NCI-H2227 (cell line): ENCODE data around the gene TGFBR3.
A peak's percentile ranks its signal among the peaks of the same experiment; 100 is the strongest.
"Not testable (repeated sequence)": the region's sequence is repeated elsewhere in the genome, so short reads cannot be mapped to it uniquely, and the experiment has no call there.

ENCODE experiments used
- DNase-seq: peaks from one replicate; lab custom pipeline; 2025; ENCODE audit not compliant: unreplicated experiment; lab: John Stamatoyannopoulos, UW

Gene TGFBR3

DNA sequence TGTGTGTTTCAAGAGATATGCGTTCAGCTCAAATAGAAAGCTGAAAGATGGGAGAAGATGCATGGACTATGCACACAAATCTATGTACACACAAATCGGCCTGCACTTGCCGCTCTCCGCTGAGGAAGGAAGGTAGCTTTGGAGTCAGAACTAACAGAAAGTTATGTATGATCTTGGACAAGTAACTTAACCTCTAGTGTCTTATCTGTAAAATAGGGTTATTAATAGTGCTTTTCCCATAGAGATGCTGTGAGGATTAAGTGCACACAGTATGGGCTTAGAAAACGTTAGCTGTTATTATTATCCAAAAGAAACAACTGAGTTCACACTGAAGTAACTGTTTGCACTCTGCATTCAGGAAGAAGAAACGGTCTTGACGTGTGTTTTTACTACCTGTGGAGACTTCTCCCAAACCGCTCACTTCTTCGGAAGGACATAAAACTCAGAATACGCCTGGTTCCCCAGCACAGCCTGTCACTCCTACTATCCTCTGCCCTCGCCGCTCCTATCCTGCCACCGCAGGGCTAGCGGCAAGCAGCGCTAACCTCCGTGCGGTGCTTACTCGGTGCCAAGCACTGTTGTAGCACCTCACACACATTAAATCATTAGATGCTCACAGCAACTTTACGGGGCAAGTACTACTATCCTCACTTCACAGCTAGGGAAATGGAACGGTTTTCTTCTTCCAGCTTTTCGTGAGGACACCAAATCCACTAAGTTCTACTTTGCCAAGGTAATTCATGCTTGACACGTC lies 1.3 kb downstream of the TGFBR3 start:
- DNase-seq = peak; percentile 42

GRCh38 chr1:91883470-91883869 lies 2.5 kb downstream of the TGFBR3 start:
- peak; percentile 11 for DNase-seq

GRCh38 chr1:91881280-91881679 lies 4.7 kb downstream of the TGFBR3 start:
- no peak for DNase-seq

GRCh38 chr1:91879733-91880132 lies 6.2 kb downstream of the TGFBR3 start:
- no peak for DNase-seq

DNA sequence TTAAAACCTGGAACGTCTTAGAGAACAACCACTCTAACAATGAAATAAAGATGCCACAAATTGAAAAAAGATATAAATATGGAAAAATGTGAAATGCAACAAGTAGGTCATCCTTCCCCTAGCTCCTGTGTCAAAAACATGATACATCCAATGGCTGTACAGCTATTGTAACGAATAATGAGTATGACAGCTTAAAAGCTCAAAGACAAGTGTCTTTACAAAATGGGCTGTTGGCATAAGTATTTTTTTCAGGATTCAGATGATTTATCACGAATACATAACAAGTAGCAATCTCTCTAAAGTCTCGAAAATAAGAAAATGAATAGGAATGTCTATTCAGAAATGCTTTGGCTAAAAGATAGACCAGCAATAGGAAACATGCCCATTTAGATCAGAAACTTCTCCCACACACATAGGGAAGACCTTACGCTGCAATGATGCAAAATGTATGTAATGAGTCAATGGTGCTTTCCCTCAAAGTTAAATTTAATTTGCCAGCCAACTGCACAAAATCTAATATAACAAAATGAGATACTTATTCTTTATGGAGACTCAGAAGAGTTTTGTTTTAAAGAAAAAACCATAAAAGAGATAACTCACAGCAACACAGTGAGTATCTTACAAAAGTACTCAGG lies 8.3 kb downstream of the TGFBR3 start:
- no peak for DNase-seq

DNA sequence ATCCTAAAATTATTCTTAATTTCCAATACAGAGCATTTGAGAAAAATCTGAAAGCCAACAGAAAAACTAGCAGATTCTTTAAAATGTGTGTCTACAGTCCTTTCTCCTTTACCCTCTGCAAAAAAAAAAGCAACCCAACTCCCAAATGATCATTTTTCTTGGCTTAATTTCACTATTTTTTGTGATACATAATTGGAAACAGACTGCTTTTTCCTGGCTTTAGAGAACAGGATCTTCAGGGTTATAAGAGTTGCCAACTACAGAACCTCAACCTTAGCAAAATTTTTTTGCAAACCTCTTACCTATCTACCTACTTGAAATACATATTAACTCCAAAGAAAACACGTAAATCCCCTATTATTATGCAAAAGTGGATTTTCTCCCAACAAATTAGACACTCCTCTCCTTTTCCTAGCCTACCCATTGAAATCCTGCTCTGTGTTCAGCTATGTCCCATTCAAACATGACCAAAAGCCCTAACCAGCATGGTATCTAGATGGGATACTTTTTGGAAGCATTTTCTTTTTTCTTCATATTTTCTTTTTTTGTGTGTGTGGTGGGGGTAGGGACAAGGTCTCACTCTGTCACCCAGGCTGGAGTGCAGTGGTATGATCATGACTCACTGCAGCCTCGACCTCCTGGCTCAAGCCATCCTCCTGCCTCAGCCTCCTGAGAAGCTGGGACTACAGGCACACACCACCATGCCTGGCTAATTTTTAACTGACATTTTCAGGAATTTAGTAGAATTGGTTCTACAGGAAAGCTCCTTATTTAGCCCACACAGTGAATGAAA lies 9.0 kb downstream of the TGFBR3 start:
- no peak for DNase-seq

GRCh38 chr1:91876040-91876470 lies 9.9 kb downstream of the TGFBR3 start:
- DNase-seq = no peak

DNA sequence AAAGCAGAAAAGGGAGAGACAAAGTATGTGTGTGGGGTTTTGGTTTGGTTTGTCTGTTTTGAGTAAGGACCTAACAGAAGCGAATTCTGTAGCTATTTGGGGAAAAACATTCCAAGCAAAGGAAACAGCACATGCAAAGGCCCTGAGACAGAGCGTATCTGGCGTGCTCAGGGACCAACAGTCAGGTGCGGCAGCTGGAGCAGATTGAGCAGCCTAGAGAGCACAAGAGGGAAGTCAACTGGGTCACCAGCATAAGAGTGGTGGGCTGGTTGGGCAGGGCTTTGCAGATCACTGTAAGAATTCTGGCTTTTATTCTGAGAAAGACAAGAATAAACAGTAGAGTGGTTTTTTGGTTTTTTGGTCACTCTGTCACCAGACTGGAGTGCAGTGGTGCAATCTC lies 11.8 kb downstream of the TGFBR3 start:
- DNase-seq = no peak

DNA sequence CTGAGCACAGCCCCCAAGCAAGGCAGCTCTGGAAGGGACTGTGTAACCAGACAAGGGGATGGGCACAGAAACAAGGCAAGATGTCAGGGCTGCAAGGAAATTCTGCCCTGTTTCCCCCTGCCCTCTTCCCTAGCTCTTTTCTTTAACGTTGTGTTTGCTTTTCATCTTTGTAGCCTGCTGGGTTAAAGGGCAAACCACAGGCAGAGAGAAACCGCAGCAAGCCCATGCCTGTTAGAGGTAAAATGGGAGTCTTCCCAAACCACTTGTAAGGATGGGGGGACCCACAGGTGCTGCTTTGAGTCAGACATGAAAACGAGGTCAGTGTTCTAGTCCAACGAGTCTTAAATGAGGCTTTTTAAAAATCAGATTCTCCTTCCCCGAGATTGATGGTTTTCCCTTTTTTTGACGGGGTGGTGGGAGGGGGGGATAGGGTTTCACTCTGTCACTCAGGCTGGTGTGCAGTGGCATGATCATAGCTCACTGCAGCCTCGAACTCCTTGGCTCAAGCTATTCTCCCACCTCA lies 13.3 kb downstream of the TGFBR3 start:
- DNase-seq = peak; percentile 29

GRCh38 chr1:91872000-91872399 lies 14.0 kb downstream of the TGFBR3 start:
- DNase-seq = no peak

- no peak for DNase-seq
Observed at GRCh38 chr1:91870322-91870721, 15.6 kb downstream of the TGFBR3 start.

DNA sequence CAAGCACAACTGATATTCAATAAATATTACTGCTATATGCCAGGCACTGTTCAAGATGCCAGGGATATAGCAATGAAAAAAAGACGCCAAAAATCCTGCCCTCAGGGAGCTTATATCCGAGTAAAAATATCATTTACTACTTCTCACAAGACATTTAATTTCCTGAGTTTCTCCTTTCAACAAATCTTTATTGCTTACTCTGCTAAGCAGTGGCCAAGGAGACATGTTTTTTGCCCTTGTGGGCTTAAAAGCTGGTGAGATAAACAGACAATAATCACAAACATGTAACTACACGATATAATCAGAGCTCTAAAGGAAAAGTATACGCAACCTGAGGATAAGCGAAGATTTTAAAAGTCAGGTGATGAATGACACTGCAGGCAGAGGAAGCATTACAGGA lies 19.5 kb downstream of the TGFBR3 start:
- no peak for DNase-seq

DNA sequence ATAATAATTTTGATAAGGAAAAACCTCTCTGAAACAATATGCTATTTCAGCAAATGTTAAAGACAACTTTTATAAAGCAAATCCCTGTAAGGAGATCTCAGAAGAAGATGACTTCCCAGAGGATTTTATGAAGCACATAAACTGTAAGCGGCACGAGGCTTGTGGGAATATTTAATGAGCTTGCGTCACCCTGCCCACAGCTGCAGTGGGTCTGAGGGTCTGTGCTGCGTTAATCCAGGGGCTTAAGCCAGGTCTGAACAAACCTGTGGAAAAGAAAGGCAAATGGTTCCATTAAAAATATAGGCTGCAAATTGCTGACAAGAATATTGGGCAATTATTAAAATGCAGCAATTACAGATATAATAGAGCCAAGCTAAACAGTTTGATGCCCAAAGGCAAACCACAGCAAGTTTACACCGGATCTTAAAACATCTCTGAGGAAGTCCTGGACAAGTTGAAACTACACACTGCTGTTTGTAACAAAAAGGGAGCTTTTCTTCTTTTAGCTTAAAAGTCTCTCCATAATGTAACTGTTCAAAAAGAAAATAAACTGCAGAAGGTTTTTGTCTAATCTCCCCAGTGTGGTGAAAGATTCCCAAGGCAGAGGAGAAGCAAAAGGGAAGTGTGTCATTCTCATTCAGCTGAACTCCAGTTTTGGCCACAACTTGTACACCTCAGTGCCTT lies 21.8 kb downstream of the TGFBR3 start:
- peak; percentile 24 for DNase-seq

GRCh38 chr1:91863498-91863897 lies 22.5 kb downstream of the TGFBR3 start:
- no peak for DNase-seq

DNA sequence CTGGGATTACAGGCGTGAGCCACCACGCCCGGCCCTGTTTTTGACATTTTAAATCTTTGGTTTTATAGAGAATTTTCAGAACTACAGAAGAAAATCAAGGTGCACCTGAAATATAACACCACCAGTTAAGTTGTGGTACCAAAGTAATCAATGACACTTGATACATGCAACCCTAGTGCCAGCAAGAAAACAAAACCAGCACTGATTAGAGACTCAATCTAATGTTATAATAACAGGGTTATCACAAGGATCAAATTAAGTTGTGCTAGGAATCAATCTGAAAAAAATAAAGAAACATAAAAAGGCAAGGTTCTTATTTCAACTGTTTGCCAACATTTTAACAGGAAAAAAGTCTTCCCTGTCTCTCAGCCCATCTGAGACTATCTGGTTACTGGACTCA lies 23.8 kb downstream of the TGFBR3 start:
- no peak for DNase-seq

- no peak for DNase-seq
Observed at GRCh38 chr1:91857557-91858239, 28.3 kb downstream of the TGFBR3 start.

DNA sequence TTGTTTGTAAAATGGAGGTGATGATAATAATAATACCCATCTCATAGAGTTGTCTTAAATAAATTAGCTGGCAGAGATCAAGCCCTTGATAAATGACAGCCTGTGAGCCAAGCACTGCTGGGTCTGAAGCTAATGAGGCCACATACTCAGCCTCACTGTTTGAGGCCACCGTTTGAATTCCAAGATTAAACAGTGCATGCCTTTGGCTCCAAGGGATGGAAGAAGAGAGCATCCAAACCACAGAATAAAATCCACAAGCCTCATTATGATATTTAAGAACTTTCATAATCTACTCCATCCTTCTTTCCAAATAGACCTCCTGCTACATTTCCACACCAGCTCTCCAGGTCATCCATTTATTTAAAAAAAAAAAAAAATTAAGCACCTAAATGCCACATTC lies 29.0 kb downstream of the TGFBR3 start:
- DNase-seq = no peak

GRCh38 chr1:91854852-91855534 lies 31.0 kb downstream of the TGFBR3 start:
- DNase-seq = no peak

DNA sequence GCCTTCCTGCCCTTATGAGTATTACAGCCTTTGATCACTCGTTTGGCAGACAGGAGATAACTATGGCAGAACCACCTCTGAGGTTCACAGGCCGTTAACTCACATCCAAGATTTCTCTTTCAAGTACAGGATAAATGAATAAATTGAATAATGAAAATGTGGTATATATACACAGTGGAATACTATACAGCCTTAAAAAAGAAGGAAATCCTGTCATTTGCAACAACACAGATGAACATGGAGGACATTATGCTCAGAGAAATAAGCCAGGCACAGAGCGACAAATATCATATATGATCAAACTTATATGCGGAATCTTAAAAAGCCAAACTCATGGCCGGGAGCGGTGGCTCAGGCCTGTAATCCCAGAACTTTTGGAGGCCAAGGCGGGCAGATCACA lies 32.6 kb downstream of the TGFBR3 start:
- no peak for DNase-seq

GRCh38 chr1:91852011-91852410 lies 33.9 kb downstream of the TGFBR3 start:
- not testable (repeated sequence) for DNase-seq
